ENCODE measurements around the gene QRFP.

QRFP gene

DNA sequence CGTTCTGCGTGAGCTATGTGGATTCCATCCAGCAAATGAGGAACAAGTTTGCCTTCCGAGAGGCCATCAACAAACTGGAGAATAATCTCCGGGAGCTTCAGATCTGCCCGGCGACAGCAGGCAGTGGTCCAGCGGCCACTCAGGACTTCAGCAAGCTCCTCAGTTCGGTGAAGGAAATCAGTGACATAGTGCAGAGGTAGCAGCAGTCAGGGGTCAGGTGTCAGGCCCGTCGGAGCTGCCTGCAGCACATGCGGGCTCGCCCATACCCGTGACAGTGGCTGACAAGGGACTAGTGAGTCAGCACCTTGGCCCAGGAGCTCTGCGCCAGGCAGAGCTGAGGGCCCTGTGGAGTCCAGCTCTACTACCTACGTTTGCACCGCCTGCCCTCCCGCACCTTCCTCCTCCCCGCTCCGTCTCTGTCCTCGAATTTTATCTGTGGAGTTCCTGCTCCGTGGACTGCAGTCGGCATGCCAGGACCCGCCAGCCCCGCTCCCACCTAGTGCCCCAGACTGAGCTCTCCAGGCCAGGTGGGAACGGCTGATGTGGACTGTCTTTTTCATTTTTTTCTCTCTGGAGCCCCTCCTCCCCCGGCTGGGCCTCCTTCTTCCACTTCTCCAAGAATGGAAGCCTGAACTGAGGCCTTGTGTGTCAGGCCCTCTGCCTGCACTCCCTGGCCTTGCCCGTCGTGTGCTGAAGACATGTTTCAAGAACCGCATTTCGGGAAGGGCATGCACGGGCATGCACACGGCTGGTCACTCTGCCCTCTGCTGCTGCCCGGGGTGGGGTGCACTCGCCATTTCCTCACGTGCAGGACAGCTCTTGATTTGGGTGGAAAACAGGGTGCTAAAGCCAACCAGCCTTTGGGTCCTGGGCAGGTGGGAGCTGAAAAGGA, 10.9 kb downstream of the QRFP start:
- WGBS (ENCODE audit: insufficient coverage, insufficient read length) = no CpG with 5 or more reads among the region's 35 CpGs
- Histone ChIP-seq H3K4me1 (ENCODE audit: control insufficient read depth, insufficient read depth, low read length) (no peaks in the 10 kb centered on the region), H3K27me3 (ENCODE audit: control insufficient read depth, insufficient read depth, low read length) (no peaks in the 10 kb centered on the region), H3K4me3 (ENCODE audit: low read length) (no peak overlapping the region), H3K9me3 (ENCODE audit: control insufficient read depth, insufficient read depth, low read length) (no peaks in the 10 kb centered on the region), H3K27ac (ENCODE audit: low read length) (no peak overlapping the region), H3K36me3 (ENCODE audit: control insufficient read depth, insufficient read depth, low read length) (peaks cover 54% of the 10 kb centered on the region)
- DNase-seq (ENCODE audit: low read depth, low spot score) = no peak

DNA sequence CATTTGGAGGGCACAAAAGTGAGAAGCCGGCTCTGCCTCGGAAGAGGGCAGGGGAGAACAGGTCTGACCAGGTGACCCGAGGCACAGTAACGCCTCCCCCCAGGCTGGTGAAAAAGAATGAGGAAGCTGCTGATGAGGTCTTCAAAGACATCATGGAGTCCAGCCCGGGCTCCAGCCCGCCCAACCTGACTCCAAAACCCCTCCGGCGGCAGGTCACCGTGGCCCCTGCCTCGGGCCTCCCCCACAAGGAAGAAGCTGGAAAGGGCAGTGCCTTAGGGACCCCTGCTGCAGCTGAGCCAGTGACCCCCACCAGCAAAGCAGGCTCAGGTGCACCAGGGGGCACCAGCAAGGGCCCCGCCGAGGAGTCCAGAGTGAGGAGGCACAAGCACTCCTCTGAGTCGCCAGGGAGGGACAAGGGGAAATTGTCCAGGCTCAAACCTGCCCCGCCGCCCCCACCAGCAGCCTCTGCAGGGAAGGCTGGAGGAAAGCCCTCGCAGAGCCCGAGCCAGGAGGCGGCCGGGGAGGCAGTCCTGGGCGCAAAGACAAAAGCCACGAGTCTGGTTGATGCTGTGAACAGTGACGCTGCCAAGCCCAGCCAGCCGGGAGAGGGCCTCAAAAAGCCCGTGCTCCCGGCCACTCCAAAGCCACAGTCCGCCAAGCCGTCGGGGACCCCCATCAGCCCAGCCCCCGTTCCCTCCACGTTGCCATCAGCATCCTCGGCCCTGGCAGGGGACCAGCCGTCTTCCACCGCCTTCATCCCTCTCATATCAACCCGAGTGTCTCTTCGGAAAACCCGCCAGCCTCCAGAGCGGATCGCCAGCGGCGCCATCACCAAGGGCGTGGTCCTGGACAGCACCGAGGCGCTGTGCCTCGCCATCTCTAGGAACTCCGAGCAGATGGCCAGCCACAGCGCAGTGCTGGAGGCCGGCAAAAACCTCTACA, 11.8 kb downstream of the QRFP start:
- H3K36me3 ChIP-seq (ENCODE audit: control insufficient read depth, insufficient read depth, low read length) = peaks cover 63% of the 10 kb centered on the region
- DNase-seq (ENCODE audit: low read depth, low spot score) = no peak

DNA sequence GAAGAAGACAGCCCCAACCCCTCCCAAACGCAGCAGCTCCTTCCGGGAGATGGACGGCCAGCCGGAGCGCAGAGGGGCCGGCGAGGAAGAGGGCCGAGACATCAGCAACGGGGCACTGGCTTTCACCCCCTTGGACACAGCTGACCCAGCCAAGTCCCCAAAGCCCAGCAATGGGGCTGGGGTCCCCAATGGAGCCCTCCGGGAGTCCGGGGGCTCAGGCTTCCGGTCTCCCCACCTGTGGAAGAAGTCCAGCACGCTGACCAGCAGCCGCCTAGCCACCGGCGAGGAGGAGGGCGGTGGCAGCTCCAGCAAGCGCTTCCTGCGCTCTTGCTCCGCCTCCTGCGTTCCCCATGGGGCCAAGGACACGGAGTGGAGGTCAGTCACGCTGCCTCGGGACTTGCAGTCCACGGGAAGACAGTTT, 12.5 kb downstream of the QRFP start:
- Histone ChIP-seq H3K4me3 (ENCODE audit: low read length) (no peak overlapping the region), H3K9me3 (ENCODE audit: control insufficient read depth, insufficient read depth, low read length) (no peaks in the 10 kb centered on the region), H3K27ac (ENCODE audit: low read length) (no peak overlapping the region), H3K36me3 (ENCODE audit: control insufficient read depth, insufficient read depth, low read length) (peaks cover 64% of the 10 kb centered on the region), H3K27me3 (ENCODE audit: control insufficient read depth, insufficient read depth, low read length) (no peaks in the 10 kb centered on the region), H3K4me1 (ENCODE audit: control insufficient read depth, insufficient read depth, low read length) (no peaks in the 10 kb centered on the region)
- no CpG with 5 or more reads among the region's 25 CpGs for WGBS (ENCODE audit: insufficient coverage, insufficient read length)
- no peak for DNase-seq (ENCODE audit: low read depth, low spot score)

More for the DNA sequence above, 11.8 kb downstream of the QRFP start:
- Histone ChIP-seq H3K4me1 (ENCODE audit: control insufficient read depth, insufficient read depth, low read length) (no peaks in the 10 kb centered on the region), H3K4me3 (ENCODE audit: low read length) (no peak overlapping the region), H3K9me3 (ENCODE audit: control insufficient read depth, insufficient read depth, low read length) (no peaks in the 10 kb centered on the region), H3K27ac (ENCODE audit: low read length) (no peak overlapping the region), H3K27me3 (ENCODE audit: control insufficient read depth, insufficient read depth, low read length) (no peaks in the 10 kb centered on the region)
- WGBS (ENCODE audit: insufficient coverage, insufficient read length) = no CpG with 5 or more reads among the region's 47 CpGs

DNA sequence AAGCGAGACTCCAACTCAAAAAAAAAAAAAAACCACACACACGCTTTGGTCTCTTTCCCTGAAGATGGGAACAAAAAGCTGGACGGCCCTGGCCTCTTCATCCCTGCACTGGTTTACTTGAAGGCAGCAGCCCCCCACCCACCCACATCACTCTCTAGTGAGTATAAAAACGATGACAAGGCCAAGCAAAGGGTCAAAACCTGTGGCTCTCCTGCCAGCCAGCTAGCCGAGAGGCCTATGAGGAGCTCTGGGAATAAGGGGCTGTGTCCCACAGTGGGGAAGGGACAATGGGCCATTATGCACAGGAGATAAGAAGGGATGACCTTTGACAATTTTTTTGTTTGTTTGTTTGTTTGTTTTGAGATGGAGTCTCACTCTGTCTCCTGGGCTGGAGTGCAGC, 13.1 kb downstream of the QRFP start:
- peaks cover 62% of the 10 kb centered on the region for H3K36me3 ChIP-seq (ENCODE audit: control insufficient read depth, insufficient read depth, low read length)

DNA sequence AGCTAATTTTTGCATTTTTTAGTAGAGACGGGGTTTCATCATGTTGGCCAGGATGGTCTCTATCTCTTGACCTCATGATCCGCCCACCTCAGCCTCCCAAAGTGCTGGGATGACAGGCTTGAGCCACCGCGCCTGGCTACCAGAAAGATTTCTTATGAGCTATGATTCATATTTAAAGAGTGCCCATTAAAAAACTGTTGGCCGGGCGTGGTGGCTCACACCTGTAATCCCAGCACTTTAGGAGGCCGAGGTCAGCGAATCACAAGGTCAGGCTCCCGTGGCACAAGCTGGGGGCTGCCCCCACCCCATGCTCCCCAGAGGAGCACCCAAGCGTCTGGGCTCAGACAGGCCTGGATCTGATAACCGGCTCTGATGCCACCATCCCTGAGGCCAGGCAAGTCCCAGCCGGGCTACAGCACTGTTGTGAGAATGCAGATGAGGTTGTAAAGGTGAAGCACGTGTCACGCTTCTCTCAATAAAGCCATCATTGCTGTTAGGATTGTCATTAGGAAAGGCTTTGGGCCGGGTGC, 13.9 kb downstream of the QRFP start:
- no peak for DNase-seq (ENCODE audit: low read depth, low spot score)
- Histone ChIP-seq H3K36me3 (ENCODE audit: control insufficient read depth, insufficient read depth, low read length) (peaks cover 58% of the 10 kb centered on the region), H3K27ac (ENCODE audit: low read length) (no peak overlapping the region), H3K9me3 (ENCODE audit: control insufficient read depth, insufficient read depth, low read length) (no peaks in the 10 kb centered on the region), H3K27me3 (ENCODE audit: control insufficient read depth, insufficient read depth, low read length) (no peaks in the 10 kb centered on the region), H3K4me3 (ENCODE audit: low read length) (no peak overlapping the region), H3K4me1 (ENCODE audit: control insufficient read depth, insufficient read depth, low read length) (no peaks in the 10 kb centered on the region)
- no CpG with 5 or more reads among the region's 15 CpGs for WGBS (ENCODE audit: insufficient coverage, insufficient read length)

More for the DNA sequence above, 13.1 kb downstream of the QRFP start:
- Histone ChIP-seq H3K27ac (ENCODE audit: low read length) (no peak overlapping the region), H3K9me3 (ENCODE audit: control insufficient read depth, insufficient read depth, low read length) (no peaks in the 10 kb centered on the region), H3K27me3 (ENCODE audit: control insufficient read depth, insufficient read depth, low read length) (no peaks in the 10 kb centered on the region), H3K4me3 (ENCODE audit: low read length) (no peak overlapping the region), H3K4me1 (ENCODE audit: control insufficient read depth, insufficient read depth, low read length) (no peaks in the 10 kb centered on the region)
- DNase-seq (ENCODE audit: low read depth, low spot score) = no peak
- WGBS (ENCODE audit: insufficient coverage, insufficient read length) = no CpG with 5 or more reads among the region's 5 CpGs

DNA sequence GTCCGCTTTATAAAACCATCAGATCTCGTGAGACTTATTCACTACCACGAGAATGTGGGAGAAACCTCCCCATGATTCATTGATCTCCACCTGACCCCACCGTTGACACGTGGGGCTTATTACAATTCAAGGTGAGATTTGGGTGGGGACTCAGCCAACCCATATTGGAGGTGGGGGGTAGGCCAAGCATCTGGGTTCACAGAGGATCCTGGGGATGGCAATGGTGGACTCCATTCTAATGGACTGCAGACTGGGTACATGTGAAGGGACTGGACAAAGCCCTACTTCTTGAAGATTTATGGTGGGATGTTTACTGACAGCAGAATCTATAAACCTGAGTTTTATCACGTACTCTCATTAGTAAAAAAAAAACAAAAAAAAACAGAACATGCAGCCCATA, 15.1 kb downstream of the QRFP start:
- no peaks in the 10 kb centered on the region for H3K9me3 ChIP-seq (ENCODE audit: control insufficient read depth, insufficient read depth, low read length)
- peaks cover 48% of the 10 kb centered on the region for H3K36me3 ChIP-seq (ENCODE audit: control insufficient read depth, insufficient read depth, low read length)
- H3K27ac ChIP-seq (ENCODE audit: low read length) = no peak overlapping the region
- WGBS (ENCODE audit: insufficient coverage, insufficient read length) = no CpG with 5 or more reads among the region's 6 CpGs
- no peak overlapping the region for H3K4me3 ChIP-seq (ENCODE audit: low read length)
- H3K4me1 ChIP-seq (ENCODE audit: control insufficient read depth, insufficient read depth, low read length) = no peaks in the 10 kb centered on the region
- H3K27me3 ChIP-seq (ENCODE audit: control insufficient read depth, insufficient read depth, low read length) = no peaks in the 10 kb centered on the region
- no peak for DNase-seq (ENCODE audit: low read depth, low spot score)

DNA sequence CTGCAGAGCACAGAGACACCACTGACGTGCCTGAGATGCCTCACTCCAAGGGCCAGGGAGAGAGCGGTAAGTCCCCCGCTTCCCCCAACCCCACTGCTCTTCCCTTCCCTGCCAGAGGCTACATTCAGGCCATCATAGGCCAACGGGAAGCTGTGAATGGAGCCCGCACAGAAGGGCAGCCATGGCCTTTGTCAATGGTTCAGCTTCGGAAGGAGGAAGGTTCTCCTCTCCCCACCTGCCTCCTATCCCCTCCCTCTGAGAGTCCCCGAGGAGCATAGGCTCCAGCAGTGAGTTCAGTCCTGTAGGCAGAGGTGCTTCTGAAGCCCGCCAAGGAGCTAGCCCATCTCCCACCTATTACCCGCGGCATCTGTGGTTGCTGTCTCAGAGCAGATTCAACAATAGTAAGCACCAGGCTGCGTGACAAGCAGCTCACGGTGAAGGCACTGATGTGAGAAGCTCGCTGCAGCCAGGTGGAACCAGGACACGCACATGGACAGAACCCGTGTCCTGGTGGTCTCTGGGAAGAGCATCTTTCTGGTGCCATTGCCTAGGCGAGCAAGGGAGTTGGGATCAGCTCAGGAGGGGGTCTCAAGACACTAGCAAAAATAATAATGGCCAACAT, 15.9 kb downstream of the QRFP start:
- H3K4me3 ChIP-seq (ENCODE audit: low read length) = no peak overlapping the region; the same call in 1 of the 2 replicates
- no peak overlapping the region for H3K27ac ChIP-seq (ENCODE audit: low read length)
- H3K36me3 ChIP-seq (ENCODE audit: control insufficient read depth, insufficient read depth, low read length) = peaks cover 41% of the 10 kb centered on the region
- WGBS (ENCODE audit: insufficient coverage, insufficient read length) = no CpG with 5 or more reads among the region's 16 CpGs
- no peak for DNase-seq (ENCODE audit: low read depth, low spot score)
- no peaks in the 10 kb centered on the region for H3K4me1 ChIP-seq (ENCODE audit: control insufficient read depth, insufficient read depth, low read length)
- H3K27me3 ChIP-seq (ENCODE audit: control insufficient read depth, insufficient read depth, low read length) = no peaks in the 10 kb centered on the region
- no peaks in the 10 kb centered on the region for H3K9me3 ChIP-seq (ENCODE audit: control insufficient read depth, insufficient read depth, low read length)

DNA sequence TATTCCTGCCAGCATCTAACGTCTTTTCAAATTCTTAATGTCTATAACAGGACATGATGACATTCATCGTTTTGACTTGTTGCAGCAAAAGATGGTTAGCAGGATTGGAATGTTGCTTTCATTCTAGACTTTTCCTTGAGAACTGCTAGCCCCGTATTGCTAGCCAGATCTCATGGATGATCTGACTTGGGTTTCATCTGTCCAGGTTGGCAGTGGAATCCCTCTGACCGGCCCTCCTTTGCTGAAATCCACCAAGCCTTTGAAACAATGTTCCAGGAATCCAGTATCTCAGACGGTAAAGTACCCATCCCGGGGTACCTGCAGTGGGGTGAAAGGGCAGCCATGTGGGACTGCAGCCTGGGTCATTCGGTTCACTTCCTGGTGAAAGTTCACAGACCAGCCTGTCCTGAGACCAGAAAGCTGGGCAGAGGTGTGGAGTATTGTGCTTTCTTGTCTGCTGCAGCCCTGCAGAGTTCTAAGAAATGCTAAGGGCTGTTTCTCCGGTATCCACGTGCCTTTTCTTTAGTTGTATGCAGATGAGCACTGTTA, 16.7 kb downstream of the QRFP start:
- no peak for DNase-seq (ENCODE audit: low read depth, low spot score)
- no peak overlapping the region for H3K27ac ChIP-seq (ENCODE audit: low read length)
- peaks cover 34% of the 10 kb centered on the region for H3K36me3 ChIP-seq (ENCODE audit: control insufficient read depth, insufficient read depth, low read length)
- H3K27me3 ChIP-seq (ENCODE audit: control insufficient read depth, insufficient read depth, low read length) = no peaks in the 10 kb centered on the region
- H3K9me3 ChIP-seq (ENCODE audit: control insufficient read depth, insufficient read depth, low read length) = no peaks in the 10 kb centered on the region
- no peak overlapping the region for H3K4me3 ChIP-seq (ENCODE audit: low read length)
- WGBS (ENCODE audit: insufficient coverage, insufficient read length) = no CpG with 5 or more reads among the region's 9 CpGs
- H3K4me1 ChIP-seq (ENCODE audit: control insufficient read depth, insufficient read depth, low read length) = no peaks in the 10 kb centered on the region

DNA sequence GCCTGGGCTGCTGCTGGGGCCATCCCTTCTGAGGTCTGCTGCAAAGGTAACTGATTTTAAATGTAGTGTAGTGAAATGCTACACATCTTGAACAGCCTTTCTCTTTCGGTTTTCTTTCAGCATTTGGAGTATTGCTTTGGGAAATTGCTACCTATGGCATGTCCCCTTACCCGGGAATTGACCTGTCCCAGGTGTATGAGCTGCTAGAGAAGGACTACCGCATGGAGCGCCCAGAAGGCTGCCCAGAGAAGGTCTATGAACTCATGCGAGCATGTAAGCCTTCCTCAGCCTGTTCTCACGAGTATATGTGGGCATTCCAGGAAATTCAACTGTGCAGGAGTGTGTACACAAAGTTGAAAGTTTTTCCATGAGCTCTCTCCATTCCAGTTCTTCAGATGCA, 18.3 kb downstream of the QRFP start:
- Histone ChIP-seq H3K4me3 (ENCODE audit: low read length) (no peak overlapping the region), H3K27me3 (ENCODE audit: control insufficient read depth, insufficient read depth, low read length) (no peaks in the 10 kb centered on the region), H3K27ac (ENCODE audit: low read length) (no peak overlapping the region), H3K4me1 (ENCODE audit: control insufficient read depth, insufficient read depth, low read length) (no peaks in the 10 kb centered on the region), H3K9me3 (ENCODE audit: control insufficient read depth, insufficient read depth, low read length) (no peaks in the 10 kb centered on the region), H3K36me3 (ENCODE audit: control insufficient read depth, insufficient read depth, low read length) (peaks cover 36% of the 10 kb centered on the region)
- no CpG with 5 or more reads among the region's 6 CpGs for WGBS (ENCODE audit: insufficient coverage, insufficient read length)
- no peak for DNase-seq (ENCODE audit: low read depth, low spot score)

DNA sequence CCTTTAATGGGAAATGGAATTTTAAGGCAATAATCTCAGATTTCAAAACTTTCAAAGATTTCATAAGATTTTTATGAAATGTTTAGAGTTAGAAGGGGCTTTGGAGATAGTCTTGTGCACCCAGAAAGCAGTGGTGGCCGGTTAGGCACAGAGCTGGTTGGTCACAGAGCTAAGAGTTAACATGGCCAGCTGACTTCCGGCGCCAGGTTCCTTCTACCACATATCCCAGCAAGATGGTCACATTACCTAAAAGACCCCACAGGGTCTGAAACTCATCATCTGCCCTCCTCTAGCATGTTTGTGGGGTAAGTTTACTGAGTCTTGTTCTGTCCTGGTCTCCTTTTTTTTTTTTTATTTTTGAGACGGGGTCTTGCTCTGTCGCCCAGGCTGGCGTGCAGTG, 19.3 kb downstream of the QRFP start:
- Histone ChIP-seq H3K4me3 (ENCODE audit: low read length) (no peak overlapping the region), H3K4me1 (ENCODE audit: control insufficient read depth, insufficient read depth, low read length) (no peaks in the 10 kb centered on the region), H3K27ac (ENCODE audit: low read length) (no peak overlapping the region), H3K36me3 (ENCODE audit: control insufficient read depth, insufficient read depth, low read length) (peaks cover 46% of the 10 kb centered on the region), H3K9me3 (ENCODE audit: control insufficient read depth, insufficient read depth, low read length) (no peaks in the 10 kb centered on the region), H3K27me3 (ENCODE audit: control insufficient read depth, insufficient read depth, low read length) (no peaks in the 10 kb centered on the region)
- WGBS (ENCODE audit: insufficient coverage, insufficient read length) = no CpG with 5 or more reads among the region's 6 CpGs
- DNase-seq (ENCODE audit: low read depth, low spot score) = no peak
